ENCODE measurements around the gene P2RX6.

The P2RX6 gene

GRCh38 chr22:20975541-20976290 lies 39.2 kb upstream of the P2RX6 start (continued):
- TF ChIP-seq POU6F1 (CRISPR knock-in tag; IDR thresholded peaks at IDR 0.05; ENCODE audit: borderline replicate concordance, low read depth) (no peak), OSR1 (CRISPR knock-in tag; IDR thresholded peaks at IDR 0.05) (no peak), ZNF8 (CRISPR knock-in tag; IDR thresholded peaks at IDR 0.05) (no peak)

- ATAC-seq: no peak
- TF ChIP-seq GLIS3 (CRISPR knock-in tag; IDR thresholded peaks at IDR 0.05) (no peak), CSDC2 (CRISPR knock-in tag; IDR thresholded peaks at IDR 0.05) (no peak), SNAI2 (CRISPR knock-in tag; IDR thresholded peaks at IDR 0.05) (no peak), ZNF70 (CRISPR knock-in tag; IDR thresholded peaks at IDR 0.05) (no peak), ZC3H10 (CRISPR knock-in tag; IDR thresholded peaks at IDR 0.05) (no peak), PPARA (CRISPR knock-in tag; IDR thresholded peaks at IDR 0.05; ENCODE audit: borderline replicate concordance) (no peak), ZFP3 (CRISPR knock-in tag; IDR thresholded peaks at IDR 0.05) (no peak), TCF4 (CRISPR knock-in tag; IDR thresholded peaks at IDR 0.05; ENCODE audit: borderline replicate concordance) (no peak)
Measured at GRCh38 chr22:20976291-20976877, 38.6 kb upstream of the P2RX6 start.

GRCh38 chr22:20977019-20977418 lies 37.9 kb upstream of the P2RX6 start:
- no peak for ATAC-seq
- TF ChIP-seq SNAI2 (CRISPR knock-in tag; IDR thresholded peaks at IDR 0.05) (no peak), ISL1 (CRISPR knock-in tag; IDR thresholded peaks at IDR 0.05) (no peak), CSRNP3 (CRISPR knock-in tag; IDR thresholded peaks at IDR 0.05) (no peak), ZFP30 (CRISPR knock-in tag; IDR thresholded peaks at IDR 0.05) (no peak), ZFP3 (CRISPR knock-in tag; IDR thresholded peaks at IDR 0.05) (no peak), OSR1 (CRISPR knock-in tag; IDR thresholded peaks at IDR 0.05) (no peak), PPARA (CRISPR knock-in tag; IDR thresholded peaks at IDR 0.05; ENCODE audit: borderline replicate concordance) (no peak)
- TF ChIP-seq, protein P1, sequence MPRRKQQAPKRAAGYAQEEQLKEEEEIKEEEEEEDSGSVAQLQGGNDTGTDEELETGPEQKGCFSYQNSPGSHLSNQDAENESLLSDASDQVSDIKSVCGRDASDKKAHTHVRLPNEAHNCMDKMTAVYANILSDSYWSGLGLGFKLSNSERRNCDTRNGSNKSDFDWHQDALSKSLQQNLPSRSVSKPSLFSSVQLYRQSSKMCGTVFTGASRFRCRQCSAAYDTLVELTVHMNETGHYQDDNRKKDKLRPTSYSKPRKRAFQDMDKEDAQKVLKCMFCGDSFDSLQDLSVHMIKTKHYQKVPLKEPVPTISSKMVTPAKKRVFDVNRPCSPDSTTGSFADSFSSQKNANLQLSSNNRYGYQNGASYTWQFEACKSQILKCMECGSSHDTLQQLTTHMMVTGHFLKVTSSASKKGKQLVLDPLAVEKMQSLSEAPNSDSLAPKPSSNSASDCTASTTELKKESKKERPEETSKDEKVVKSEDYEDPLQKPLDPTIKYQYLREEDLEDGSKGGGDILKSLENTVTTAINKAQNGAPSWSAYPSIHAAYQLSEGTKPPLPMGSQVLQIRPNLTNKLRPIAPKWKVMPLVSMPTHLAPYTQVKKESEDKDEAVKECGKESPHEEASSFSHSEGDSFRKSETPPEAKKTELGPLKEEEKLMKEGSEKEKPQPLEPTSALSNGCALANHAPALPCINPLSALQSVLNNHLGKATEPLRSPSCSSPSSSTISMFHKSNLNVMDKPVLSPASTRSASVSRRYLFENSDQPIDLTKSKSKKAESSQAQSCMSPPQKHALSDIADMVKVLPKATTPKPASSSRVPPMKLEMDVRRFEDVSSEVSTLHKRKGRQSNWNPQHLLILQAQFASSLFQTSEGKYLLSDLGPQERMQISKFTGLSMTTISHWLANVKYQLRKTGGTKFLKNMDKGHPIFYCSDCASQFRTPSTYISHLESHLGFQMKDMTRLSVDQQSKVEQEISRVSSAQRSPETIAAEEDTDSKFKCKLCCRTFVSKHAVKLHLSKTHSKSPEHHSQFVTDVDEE (CRISPR knock-in tag; IDR thresholded peaks at IDR 0.05): no peak

- ATAC-seq: no peak
- TF ChIP-seq TCF4 (CRISPR knock-in tag; IDR thresholded peaks at IDR 0.05; ENCODE audit: borderline replicate concordance) (no peak), RARB (CRISPR knock-in tag; IDR thresholded peaks at IDR 0.05) (no peak), SNAI2 (CRISPR knock-in tag; IDR thresholded peaks at IDR 0.05) (no peak), OSR1 (CRISPR knock-in tag; IDR thresholded peaks at IDR 0.05) (no peak), CSDC2 (CRISPR knock-in tag; IDR thresholded peaks at IDR 0.05) (no peak), ARNTL (CRISPR knock-in tag; IDR thresholded peaks at IDR 0.05; ENCODE audit: borderline replicate concordance, low read depth) (no peak), ZFP30 (CRISPR knock-in tag; IDR thresholded peaks at IDR 0.05) (no peak), ISL1 (CRISPR knock-in tag; IDR thresholded peaks at IDR 0.05) (no peak), ZNF8 (CRISPR knock-in tag; IDR thresholded peaks at IDR 0.05) (no peak), BACH2 (CRISPR knock-in tag; IDR thresholded peaks at IDR 0.05; ENCODE audit: borderline replicate concordance) (no peak), GLIS3 (CRISPR knock-in tag; IDR thresholded peaks at IDR 0.05) (no peak), CSRNP3 (CRISPR knock-in tag; IDR thresholded peaks at IDR 0.05) (no peak), POU6F1 (CRISPR knock-in tag; IDR thresholded peaks at IDR 0.05; ENCODE audit: borderline replicate concordance, low read depth) (no peak), TOX (CRISPR knock-in tag; IDR thresholded peaks at IDR 0.05; ENCODE audit: borderline replicate concordance) (no peak), ZNF70 (CRISPR knock-in tag; IDR thresholded peaks at IDR 0.05) (no peak)
- TF ChIP-seq, protein P2, sequence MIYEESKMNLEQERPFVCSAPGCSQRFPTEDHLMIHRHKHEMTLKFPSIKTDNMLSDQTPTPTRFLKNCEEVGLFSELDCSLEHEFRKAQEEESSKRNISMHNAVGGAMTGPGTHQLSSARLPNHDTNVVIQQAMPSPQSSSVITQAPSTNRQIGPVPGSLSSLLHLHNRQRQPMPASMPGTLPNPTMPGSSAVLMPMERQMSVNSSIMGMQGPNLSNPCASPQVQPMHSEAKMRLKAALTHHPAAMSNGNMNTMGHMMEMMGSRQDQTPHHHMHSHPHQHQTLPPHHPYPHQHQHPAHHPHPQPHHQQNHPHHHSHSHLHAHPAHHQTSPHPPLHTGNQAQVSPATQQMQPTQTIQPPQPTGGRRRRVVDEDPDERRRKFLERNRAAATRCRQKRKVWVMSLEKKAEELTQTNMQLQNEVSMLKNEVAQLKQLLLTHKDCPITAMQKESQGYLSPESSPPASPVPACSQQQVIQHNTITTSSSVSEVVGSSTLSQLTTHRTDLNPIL (CRISPR knock-in tag; IDR thresholded peaks at IDR 0.05; ENCODE audit: low read depth): no peak
Measured at GRCh38 chr22:20977516-20978170, 37.3 kb upstream of the P2RX6 start.

Measured in SK-N-SH treated with all-trans-retinoic acid at 6 μM for 48 hours (cell line).